IPS-15b (cell line): Measurements from ENCODE around the gene LRRC8B.
A peak's percentile ranks its signal among the peaks of the same experiment; 100 is the strongest.

Source experiments
- H3K27me3 ChIP-seq: one replicate; pipeline ENCODE4 v1.6.1; 2013; ENCODE audit warnings: low read length; ENCODE audit not compliant: control insufficient read depth, insufficient read depth
- H3K36me3 ChIP-seq: one replicate; pipeline ENCODE4 v1.6.1; 2013; ENCODE audit warnings: low read length; ENCODE audit not compliant: control insufficient read depth, insufficient read depth
- H3K4me1 ChIP-seq: one replicate; pipeline ENCODE4 v1.6.1; 2013; ENCODE audit warnings: mild to moderate bottlenecking, low read length; ENCODE audit not compliant: control insufficient read depth, insufficient read depth
- H3K4me3 ChIP-seq: one replicate; pipeline ENCODE4 v1.5.1; 2013; ENCODE audit warnings: low read depth, low read length
- H3K9ac ChIP-seq: one replicate; pipeline ENCODE4 v1.6.1; 2013; ENCODE audit warnings: low read depth, mild to moderate bottlenecking, low read length
- H3K9me3 ChIP-seq: one replicate; pipeline ENCODE4 v1.6.1; 2013; ENCODE audit warnings: mild to moderate bottlenecking, low read length; ENCODE audit not compliant: control insufficient read depth, insufficient read depth

LRRC8B gene

GRCh38 chr1:89524369-89525168 lies at the start of gene LRRC8B:
Gene LRRC8B (plus strand): TSS chr1:89524829. CDS start chr1:89582651, 57,822 bp downstream.
- Histone ChIP-seq H3K27me3 (no peaks in the 10 kb centered on the region), H3K4me1 (peaks cover 21% of the 10 kb centered on the region), H3K9me3 (no peaks in the 10 kb centered on the region), H3K36me3 (no peaks in the 10 kb centered on the region), H3K4me3 (peak within 1 kb of the TSS; percentile 95), H3K9ac (peak within 1 kb of the TSS; percentile 96)

- Histone ChIP-seq H3K27me3 (no peaks in the 10 kb centered on the region), H3K9me3 (no peaks in the 10 kb centered on the region), H3K9ac (no peak overlapping the region), H3K36me3 (no peaks in the 10 kb centered on the region), H3K4me1 (no peaks in the 10 kb centered on the region), H3K4me3 (no peak overlapping the region)
These were observed 49.4 kb upstream of the LRRC8B start for GRCh38 chr1:89475269-89475668.

- Histone ChIP-seq H3K4me3 (no peak overlapping the region), H3K9ac (no peak overlapping the region), H3K9me3 (no peaks in the 10 kb centered on the region), H3K36me3 (no peaks in the 10 kb centered on the region), H3K27me3 (no peaks in the 10 kb centered on the region), H3K4me1 (no peaks in the 10 kb centered on the region)
These were observed 48.6 kb upstream of the LRRC8B start for GRCh38 chr1:89476072-89476471.

GRCh38 chr1:89483010-89483756 lies 41.4 kb upstream of the LRRC8B start:
- no peaks in the 10 kb centered on the region for H3K9me3 ChIP-seq
- no peak overlapping the region for H3K4me3 ChIP-seq
- H3K36me3 ChIP-seq, result no peaks in the 10 kb centered on the region
- H3K9ac ChIP-seq, result no peak overlapping the region
- H3K4me1 ChIP-seq, result no peaks in the 10 kb centered on the region
- H3K27me3 ChIP-seq, result no peaks in the 10 kb centered on the region

- no peaks in the 10 kb centered on the region for H3K9me3 ChIP-seq
- no peaks in the 10 kb centered on the region for H3K36me3 ChIP-seq
- no peak overlapping the region for H3K4me3 ChIP-seq
- H3K9ac ChIP-seq, result no peak overlapping the region
- no peaks in the 10 kb centered on the region for H3K4me1 ChIP-seq
- H3K27me3 ChIP-seq, result no peaks in the 10 kb centered on the region
These were observed 40.9 kb upstream of the LRRC8B start for GRCh38 chr1:89483757-89484077.

- Histone ChIP-seq H3K4me3 (no peak overlapping the region), H3K36me3 (no peaks in the 10 kb centered on the region), H3K4me1 (no peaks in the 10 kb centered on the region), H3K27me3 (no peaks in the 10 kb centered on the region), H3K9me3 (no peaks in the 10 kb centered on the region), H3K9ac (no peak overlapping the region)
These were observed 40.3 kb upstream of the LRRC8B start for GRCh38 chr1:89484092-89485038.

- Histone ChIP-seq H3K9ac (no peak overlapping the region), H3K36me3 (no peaks in the 10 kb centered on the region), H3K27me3 (no peaks in the 10 kb centered on the region), H3K4me3 (no peak overlapping the region), H3K4me1 (no peaks in the 10 kb centered on the region), H3K9me3 (no peaks in the 10 kb centered on the region)
These were observed 36.7 kb upstream of the LRRC8B start for GRCh38 chr1:89487972-89488371.

GRCh38 chr1:89489047-89489729 lies 35.4 kb upstream of the LRRC8B start:
- Histone ChIP-seq H3K9me3 (no peaks in the 10 kb centered on the region), H3K36me3 (no peaks in the 10 kb centered on the region), H3K27me3 (no peaks in the 10 kb centered on the region), H3K9ac (no peak overlapping the region), H3K4me3 (no peak overlapping the region), H3K4me1 (no peaks in the 10 kb centered on the region)

GRCh38 chr1:89490389-89490788 lies 34.2 kb upstream of the LRRC8B start:
- Histone ChIP-seq H3K27me3 (no peaks in the 10 kb centered on the region), H3K36me3 (no peaks in the 10 kb centered on the region), H3K9me3 (no peaks in the 10 kb centered on the region), H3K4me1 (no peaks in the 10 kb centered on the region), H3K9ac (no peak overlapping the region), H3K4me3 (no peak overlapping the region)

- H3K36me3 ChIP-seq, result no peaks in the 10 kb centered on the region
- H3K9ac ChIP-seq, result no peak overlapping the region
- H3K9me3 ChIP-seq, result no peaks in the 10 kb centered on the region
- H3K4me3 ChIP-seq, result no peak overlapping the region
- peaks cover 2% of the 10 kb centered on the region for H3K27me3 ChIP-seq
- H3K4me1 ChIP-seq, result no peaks in the 10 kb centered on the region
These were observed 25.3 kb upstream of the LRRC8B start for GRCh38 chr1:89499320-89499719.

- Histone ChIP-seq H3K4me3 (no peak overlapping the region), H3K27me3 (peaks cover 5% of the 10 kb centered on the region), H3K9me3 (no peaks in the 10 kb centered on the region), H3K9ac (no peak overlapping the region), H3K36me3 (no peaks in the 10 kb centered on the region), H3K4me1 (no peaks in the 10 kb centered on the region)
These were observed 22.6 kb upstream of the LRRC8B start for GRCh38 chr1:89502042-89502441.
